PC-3 (cell line): Measurements from ENCODE around the gene HNRNPH3. TPM values are rescaled to one million over a fixed set of nuclear protein-coding genes. Genes with fewer than 3 reads are reported as not detected.

Experiments
- ATAC-seq: fragments of 200-7000 bp; cut with Tn5 transposase; 2 replicates; pipeline ENCODE4 v1.9.1; 2020; ENCODE audit warnings: mild to moderate bottlenecking, moderate library complexity
- BruUV-seq: library from RNA; stranded (reverse); fragments of 400-500 nt; replicated peaks from 2 replicates; lab custom pipeline; 2021; lab: Mats Ljungman, UMichigan
- CTCF ChIA-PET: fragments of 300-600 bp; sonication (Branson Sonifier 250); formaldehyde crosslinking; loops from one replicate; lab custom pipeline; 2022; ENCODE audit warnings: antibody characterized with exemption; lab: Charles Lee
- POLR2A ChIA-PET: fragments of 300-600 bp; sonication (Branson Sonifier 250); formaldehyde crosslinking; loops from one replicate; lab custom pipeline; 2022; ENCODE audit warnings: antibody characterized with exemption; ENCODE audit not compliant: unreplicated experiment; lab: Charles Lee
- DNase-seq: peaks from one replicate; pipeline ENCODE4 v3.0.0-alpha.2; 2015
- H2AFZ ChIP-seq: fragments of 300-600 bp; sonication (generic); 2 replicates; pipeline ENCODE4 v1.6.0; 2016; ENCODE audit warnings: antibody characterized with exemption, low read length
- H3F3A ChIP-seq: fragments of 300-600 bp; sonication (generic); one replicate; pipeline ENCODE4 v1.6.0; 2017; ENCODE audit warnings: antibody characterized with exemption, low read length, control low read depth, mild to moderate bottlenecking; ENCODE audit not compliant: unreplicated experiment
- H3K27ac ChIP-seq: fragments of 300-600 bp; sonication (generic); 2 replicates; pipeline ENCODE4 v1.5.1; 2016; ENCODE audit warnings: mild to moderate bottlenecking, low read length
- H3K27me3 ChIP-seq: fragments of 300-600 bp; sonication (generic); 2 replicates; pipeline ENCODE4 v1.6.1; 2016; ENCODE audit warnings: low read length, mixed read lengths
- H3K36me3 ChIP-seq: fragments of 300-600 bp; sonication (generic); 2 replicates; pipeline ENCODE4 v1.6.1; 2016; ENCODE audit warnings: low read depth, mixed run types, low read length, mixed read lengths
- H3K4me1 ChIP-seq: fragments of 300-600 bp; sonication (generic); 2 replicates; pipeline ENCODE4 v1.5.1; 2016; ENCODE audit warnings: low read length; ENCODE audit not compliant: insufficient read depth
- H3K4me2 ChIP-seq: fragments of 300-600 bp; sonication (generic); 2 replicates; pipeline ENCODE4 v1.6.0; 2016; ENCODE audit warnings: low read length
- H3K4me3 ChIP-seq: fragments of 300-600 bp; sonication (generic); 2 replicates; pipeline ENCODE4 v1.5.1; 2016; ENCODE audit warnings: mild to moderate bottlenecking, low read length, mixed read lengths
- H3K79me2 ChIP-seq: fragments of 300-600 bp; sonication (generic); 2 replicates; pipeline ENCODE4 v1.6.1; 2017; ENCODE audit warnings: low read length, mixed read lengths
- H3K9ac ChIP-seq: fragments of 300-600 bp; sonication (generic); 2 replicates; pipeline ENCODE4 v1.6.0; 2016; ENCODE audit warnings: mild to moderate bottlenecking, low read length
- H3K9me2 ChIP-seq: fragments of 300-600 bp; sonication (generic); replicated peaks from 2 replicates; pipeline ENCODE4 v1.6.1; 2016; ENCODE audit warnings: mixed run types, low read length, mixed read lengths
- H3K9me3 ChIP-seq: fragments of 300-600 bp; sonication (generic); 2 replicates; pipeline ENCODE4 v1.6.1; 2016; ENCODE audit warnings: low read length, mixed read lengths
- H4K20me1 ChIP-seq: fragments of 300-600 bp; sonication (generic); 2 replicates; pipeline ENCODE4 v1.6.1; 2016; ENCODE audit warnings: low read length, mixed read lengths
- EZH2 ChIP-seq: fragments of 300-600 bp; sonication (generic); IDR thresholded peaks from one replicate; pipeline ENCODE4 v1.6.1; 2017; ENCODE audit warnings: antibody characterized with exemption, mild to moderate bottlenecking, low read length; ENCODE audit not compliant: unreplicated experiment
- EZH2phosphoT487 ChIP-seq: fragments of 300-600 bp; sonication (generic); IDR thresholded peaks from 2 replicates; pipeline ENCODE4 v1.6.1; 2018; ENCODE audit warnings: mild to moderate bottlenecking, antibody characterized with exemption, low read length, borderline replicate concordance
- intact Hi-C: fragments of 100-400 bp; cut with micrococcal nuclease; formaldehyde crosslinking; loops from 2 replicates; pipeline ENCODE4 v1.9.0; 2023
- total RNA-seq: library from RNA; depleted of rRNA; stranded (reverse); fragments of >200 nt; gene quantifications from 2 replicates; pipeline ENCODE4 v1.2.3, GENCODE V29; 2014
- TF ChIP-seq, protein P1 (sequence below): fragments of 300-600 bp; sonication (generic); conservative IDR thresholded peaks from 2 replicates; pipeline ENCODE4 v1.5.1; 2017; ENCODE audit warnings: antibody characterized with exemption, low read depth, mild to moderate bottlenecking, low read length

Gene HNRNPH3
- total RNA-seq, 1 experiment from 2014 or later = 40.5 TPM

DNA sequence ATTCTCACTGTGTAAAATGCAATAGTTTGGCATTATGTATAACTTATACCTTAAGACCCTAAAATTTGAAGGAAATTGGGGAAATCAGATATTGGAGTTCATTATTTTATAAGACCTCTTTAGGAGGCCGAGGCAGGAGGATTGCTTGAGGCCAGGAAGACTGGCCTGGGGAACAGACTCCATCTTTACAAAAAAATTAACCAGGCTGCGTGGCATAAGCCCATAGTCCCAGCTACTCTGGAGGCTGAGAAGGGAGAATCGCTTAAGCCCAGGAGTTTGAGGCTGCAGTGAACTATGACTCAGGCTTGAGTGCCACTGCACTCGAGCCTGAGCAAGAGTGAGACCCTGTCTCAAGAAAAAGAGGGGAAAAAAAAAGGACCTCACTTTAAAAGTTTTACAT, 14.9 kb downstream of the HNRNPH3 start:
- Histone ChIP-seq H3K9ac (no peak overlapping the region), H3K9me2 (no peaks in the 10 kb centered on the region), H3K36me3 (peaks cover 42% of the 10 kb centered on the region), H3K4me3 (no peak overlapping the region), H3K27me3 (no peaks in the 10 kb centered on the region), H2AFZ (no peak overlapping the region), H4K20me1 (peaks cover 16% of the 10 kb centered on the region), H3K79me2 (peaks cover 15% of the 10 kb centered on the region; the same call in 1 of the 2 replicates), H3K9me3 (no peaks in the 10 kb centered on the region), H3K4me2 (no peak overlapping the region), H3K4me1 (no peaks in the 10 kb centered on the region), H3F3A (peaks cover 51% of the 10 kb centered on the region), H3K27ac (no peak overlapping the region)
- POLR2A ChIA-PET = interaction anchor here (0.6 kb wide), 1 partner anchor 33 kb away, joined by 5 read pairs; no protein-coding TSS in a partner anchor
- CTCF ChIA-PET = interaction anchor here (0.7 kb wide), 3 partner anchors 60 to 410 kb away, joined by 3 to 5 read pairs (median 3); partner anchors contain the start of gene RUFY2
- no peak for DNase-seq
- TF ChIP-seq, protein P1, sequence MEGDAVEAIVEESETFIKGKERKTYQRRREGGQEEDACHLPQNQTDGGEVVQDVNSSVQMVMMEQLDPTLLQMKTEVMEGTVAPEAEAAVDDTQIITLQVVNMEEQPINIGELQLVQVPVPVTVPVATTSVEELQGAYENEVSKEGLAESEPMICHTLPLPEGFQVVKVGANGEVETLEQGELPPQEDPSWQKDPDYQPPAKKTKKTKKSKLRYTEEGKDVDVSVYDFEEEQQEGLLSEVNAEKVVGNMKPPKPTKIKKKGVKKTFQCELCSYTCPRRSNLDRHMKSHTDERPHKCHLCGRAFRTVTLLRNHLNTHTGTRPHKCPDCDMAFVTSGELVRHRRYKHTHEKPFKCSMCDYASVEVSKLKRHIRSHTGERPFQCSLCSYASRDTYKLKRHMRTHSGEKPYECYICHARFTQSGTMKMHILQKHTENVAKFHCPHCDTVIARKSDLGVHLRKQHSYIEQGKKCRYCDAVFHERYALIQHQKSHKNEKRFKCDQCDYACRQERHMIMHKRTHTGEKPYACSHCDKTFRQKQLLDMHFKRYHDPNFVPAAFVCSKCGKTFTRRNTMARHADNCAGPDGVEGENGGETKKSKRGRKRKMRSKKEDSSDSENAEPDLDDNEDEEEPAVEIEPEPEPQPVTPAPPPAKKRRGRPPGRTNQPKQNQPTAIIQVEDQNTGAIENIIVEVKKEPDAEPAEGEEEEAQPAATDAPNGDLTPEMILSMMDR = no peak
- TF ChIP-seq EZH2phosphoT487 = no peak
- TF ChIP-seq EZH2 = no peak
- peak; percentile 18 for ATAC-seq
- intact Hi-C loops = no loop called here
- no TSS peak for BruUV-seq

DNA sequence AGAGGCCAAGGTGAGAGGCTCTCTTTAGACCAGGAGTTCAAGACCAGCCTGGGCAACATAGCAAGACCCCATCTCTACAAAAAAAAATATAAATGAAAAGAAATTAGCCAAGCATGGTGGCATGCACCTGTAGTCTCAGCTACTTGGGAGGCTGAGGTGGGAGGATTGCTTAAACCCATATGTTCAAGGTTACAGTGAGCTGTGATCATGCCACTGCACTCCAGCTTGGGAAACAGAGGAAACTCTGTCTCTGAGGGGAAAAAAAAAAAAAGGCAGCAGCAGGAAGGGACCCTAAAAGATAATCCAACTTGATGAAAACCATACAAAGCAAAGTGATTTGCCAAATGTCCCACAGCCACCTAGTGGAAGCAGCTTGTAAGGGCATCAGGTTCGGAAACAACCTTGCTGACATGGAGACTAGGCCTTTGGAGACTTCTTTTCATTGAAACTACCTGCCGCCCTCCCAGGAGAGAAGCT, 16.4 kb downstream of the HNRNPH3 start:
- Histone ChIP-seq H3K4me2 (no peak overlapping the region), H3K9me3 (no peaks in the 10 kb centered on the region), H3K4me1 (no peaks in the 10 kb centered on the region), H3K9ac (no peak overlapping the region), H3K27ac (no peak overlapping the region), H3F3A (peaks cover 37% of the 10 kb centered on the region), H2AFZ (no peak overlapping the region), H3K27me3 (no peaks in the 10 kb centered on the region), H4K20me1 (peaks cover 2% of the 10 kb centered on the region; the same call in 1 of the 2 replicates), H3K79me2 (peaks cover under 1% of the 10 kb centered on the region; the same call in 1 of the 2 replicates), H3K9me2 (no peaks in the 10 kb centered on the region), H3K4me3 (no peak overlapping the region), H3K36me3 (peaks cover 33% of the 10 kb centered on the region)
- ChIA-PET POLR2A (interaction anchor here (0.5 kb wide), 1 partner anchor 443 kb away, joined by 3 read pairs; no protein-coding TSS in a partner anchor), CTCF (interaction anchor here (0.7 to 2.1 kb wide), 7 partner anchors 9 to 498 kb away, joined by 3 to 26 read pairs (median 5); no protein-coding TSS in a partner anchor)
- intact Hi-C loops = no loop called here
- peak; percentile 73 for ATAC-seq
- BruUV-seq = no TSS peak
- TF ChIP-seq EZH2 (no peak), EZH2phosphoT487 (no peak)
- TF ChIP-seq, protein P1 = peak; percentile 95
- peak; percentile 83 for DNase-seq

- Histone ChIP-seq H3K27ac (no peak overlapping the region), H3K4me1 (no peaks in the 10 kb centered on the region), H3K9me3 (no peaks in the 10 kb centered on the region), H2AFZ (no peak overlapping the region), H3K9me2 (no peaks in the 10 kb centered on the region), H4K20me1 (no peaks in the 10 kb centered on the region), H3K36me3 (peaks cover 16% of the 10 kb centered on the region), H3K4me2 (no peak overlapping the region), H3F3A (no peaks in the 10 kb centered on the region), H3K4me3 (no peak overlapping the region), H3K9ac (no peak overlapping the region), H3K27me3 (no peaks in the 10 kb centered on the region), H3K79me2 (no peaks in the 10 kb centered on the region)
- CTCF ChIA-PET = no interaction called here
- no TSS peak for BruUV-seq
- TF ChIP-seq EZH2 (no peak), EZH2phosphoT487 (no peak)
- TF ChIP-seq, protein P1 = no peak
- ATAC-seq = no peak
- intact Hi-C loops = no loop called here
- POLR2A ChIA-PET = interaction anchor here (1.1 kb wide), 1 partner anchor 18 kb away, joined by 6 read pairs; no protein-coding TSS in a partner anchor
- DNase-seq = no peak
Measured at GRCh38 chr10:68353537-68353936, 21.7 kb downstream of the HNRNPH3 start.
